Bronchial epithelial cell (primary cell): ENCODE results near the gene ANO9. TPM values are rescaled to one million over a fixed set of nuclear protein-coding genes. Genes with fewer than 3 reads are reported as not detected.

Source experiments
- DNase-seq: peaks from one replicate; pipeline ENCODE4 v3.0.0-alpha.2; 2010; ENCODE audit warnings: low read depth
- FAIRE-seq: peaks from 2 replicates; lab custom pipeline; 2011; peaks lifted over from hg19 to GRCh38; lab: Jason Lieb, UNC
- H3K27me3 ChIP-seq: 2 replicates; pipeline ENCODE4 v1.5.1; 2011; ENCODE audit warnings: low read length; ENCODE audit not compliant: control insufficient read depth, insufficient read depth
- H3K36me3 ChIP-seq: 2 replicates; pipeline ENCODE4 v1.5.1; 2011; ENCODE audit warnings: low read length; ENCODE audit not compliant: control insufficient read depth, insufficient read depth
- H3K4me3 ChIP-seq: 2 replicates; pipeline ENCODE4 v1.5.1; 2011; ENCODE audit warnings: mild to moderate bottlenecking, low read depth, low read length, control low read depth
- CTCF ChIP-seq: IDR thresholded peaks from 2 replicates; pipeline ENCODE4 v1.5.1; 2011; ENCODE audit warnings: mild to moderate bottlenecking, moderate library complexity, low read length, control low read depth, inconsistent platforms; ENCODE audit not compliant: insufficient read depth, severe bottlenecking
- total RNA-seq: library from RNA; depleted of rRNA; stranded (reverse); fragments of >200 nt; gene quantifications from 2 replicates; pipeline ENCODE4 v1.2.1, GENCODE V29; 2014

ANO9 gene
- total RNA-seq, 1 donor from 2014 or later, result 9.2 TPM

DNA sequence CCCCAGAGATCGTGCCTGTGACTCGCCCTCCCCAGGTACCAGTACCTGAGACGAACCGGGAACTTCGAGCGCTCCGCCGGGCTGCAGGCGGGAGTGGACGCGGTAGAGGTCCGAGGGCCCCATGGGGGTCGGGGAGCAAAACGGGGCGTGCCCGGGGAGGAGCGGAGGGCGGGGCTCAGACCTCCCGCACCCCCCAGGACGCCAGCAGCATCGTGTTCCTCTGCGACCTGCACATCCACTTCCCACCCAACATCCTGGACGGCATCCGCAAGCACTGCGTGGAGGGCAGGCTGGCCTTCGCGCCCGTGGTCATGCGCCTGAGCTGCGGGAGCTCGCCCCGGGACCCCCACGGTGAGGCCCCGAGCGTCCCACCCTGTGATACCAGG lies 61.7 kb downstream of the ANO9 start:
- TF ChIP-seq CTCF, result no peak
- no peaks in the 10 kb centered on the region for H3K27me3 ChIP-seq
- DNase-seq, result no peak
- no peak for FAIRE-seq
- H3K36me3 ChIP-seq, result peaks cover 1% of the 10 kb centered on the region
- no peak overlapping the region for H3K4me3 ChIP-seq

DNA sequence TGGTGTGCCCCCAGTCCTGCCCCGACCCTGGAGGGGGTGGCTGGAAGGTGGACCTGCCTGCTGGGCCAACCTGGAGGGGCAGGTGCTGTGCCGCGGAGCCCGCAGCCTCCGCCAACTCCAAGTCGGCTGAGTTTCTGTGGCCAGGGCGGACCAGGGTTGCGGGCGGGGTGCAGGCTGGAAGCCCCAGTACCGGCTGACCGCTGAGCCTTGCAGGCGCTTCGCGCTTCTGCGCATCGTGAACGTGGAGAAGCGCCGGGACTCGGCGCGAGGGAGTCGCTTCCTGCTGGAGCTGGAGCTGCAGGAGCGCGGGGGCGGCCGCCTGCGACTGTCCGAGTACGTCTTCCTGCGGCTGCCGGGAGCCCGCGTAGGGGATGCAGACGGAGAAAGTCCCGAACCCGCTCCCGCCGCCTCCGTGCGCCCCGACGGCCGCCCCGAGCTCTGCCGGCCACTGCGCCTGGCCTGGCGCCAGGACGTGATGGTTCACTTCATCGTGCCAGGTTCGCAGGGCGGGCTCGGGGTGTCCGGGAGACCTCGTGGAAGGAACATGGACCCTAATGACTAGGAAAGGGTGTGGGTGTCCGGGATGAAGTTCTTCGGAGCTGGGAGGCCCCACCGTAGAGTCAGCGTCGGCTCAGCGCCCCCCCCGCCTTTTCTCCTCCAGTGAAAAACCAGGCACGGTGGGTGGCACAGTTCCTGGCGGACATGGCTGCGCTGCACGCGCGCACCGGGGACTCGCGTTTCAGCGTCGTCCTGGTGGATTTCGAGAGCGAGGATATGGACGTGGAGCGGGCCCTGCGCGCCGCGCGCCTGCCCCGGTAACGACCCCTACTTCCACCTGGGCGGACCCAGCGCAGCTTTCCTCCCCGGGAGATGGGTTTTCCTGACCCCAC lies 62.4 kb downstream of the ANO9 start:
- TF ChIP-seq CTCF, result no peak
- FAIRE-seq (no peak), DNase-seq (no peak)
- no peaks in the 10 kb centered on the region for H3K27me3 ChIP-seq
- H3K4me3 ChIP-seq, result no peak overlapping the region
- peaks cover 1% of the 10 kb centered on the region for H3K36me3 ChIP-seq

DNA sequence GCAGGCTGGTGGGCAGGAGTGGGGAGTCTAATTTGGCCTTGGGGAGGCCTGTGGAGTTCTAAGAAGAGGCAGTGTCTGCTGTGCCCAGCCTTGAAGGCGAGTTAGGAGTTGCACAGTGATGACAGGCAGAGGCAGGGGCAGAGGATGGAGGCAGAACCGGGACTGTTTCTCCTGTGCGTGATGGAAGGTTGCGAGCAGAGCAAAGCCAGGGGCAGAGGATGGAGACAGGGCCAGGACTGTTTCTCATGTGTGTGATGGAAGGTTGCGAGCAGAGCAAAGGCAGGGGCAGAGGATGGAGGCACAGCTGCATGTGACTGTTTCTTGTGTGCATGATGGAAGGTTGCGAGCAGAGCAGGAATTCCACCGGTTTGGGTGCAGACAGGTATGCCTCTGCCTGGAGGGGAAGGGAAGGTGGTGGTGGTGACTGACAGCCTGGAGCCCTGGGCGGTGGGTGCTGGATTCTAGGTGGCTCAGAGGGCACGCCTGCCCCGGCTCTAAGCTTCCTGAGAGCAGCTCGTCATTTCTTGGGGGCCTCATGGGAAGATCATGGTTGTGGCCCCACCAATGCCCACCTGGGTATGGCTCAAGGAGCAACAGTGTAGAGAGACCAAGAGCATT lies 63.8 kb downstream of the ANO9 start:
- peak; percentile 23 for FAIRE-seq
- Histone ChIP-seq H3K36me3 (peaks cover 3% of the 10 kb centered on the region), H3K27me3 (no peaks in the 10 kb centered on the region), H3K4me3 (no peak overlapping the region)
- no peak for TF ChIP-seq CTCF
- DNase-seq, result no peak

DNA sequence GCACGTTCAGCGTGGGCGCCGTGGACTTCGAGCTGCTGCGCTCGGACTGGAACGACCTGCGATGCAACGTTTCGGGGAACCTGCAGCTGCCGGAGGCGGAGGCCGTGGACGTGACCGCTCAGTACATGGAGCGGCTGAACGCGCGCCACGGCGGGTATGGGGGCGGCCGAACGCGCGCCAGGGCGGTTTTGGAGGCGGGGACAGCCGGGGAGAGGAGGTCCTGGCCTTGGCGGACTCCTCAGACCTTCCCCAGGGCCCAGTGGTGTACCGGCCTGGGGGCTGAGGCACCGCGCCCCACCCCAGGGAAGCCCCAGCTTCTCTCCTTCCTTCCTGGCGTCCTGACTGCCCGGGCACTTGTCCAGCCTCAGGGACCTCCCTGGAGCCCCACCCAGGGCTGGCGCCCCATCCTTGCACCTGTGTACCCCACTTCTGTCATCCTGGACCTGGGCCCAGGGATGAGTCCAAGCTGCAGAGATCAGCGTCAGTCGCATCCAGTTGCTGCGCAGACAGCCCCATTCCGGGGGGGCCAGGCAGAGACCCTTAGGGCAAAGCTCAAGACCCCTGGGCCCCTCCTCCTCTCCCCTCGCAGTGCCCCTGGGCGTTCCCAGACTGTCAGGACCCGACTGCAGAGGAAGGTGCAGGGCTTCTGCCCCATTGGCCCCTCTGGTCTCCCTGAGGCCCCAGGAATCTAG lies 64.5 kb downstream of the ANO9 start:
- H3K36me3 ChIP-seq, result peaks cover 3% of the 10 kb centered on the region
- no peak overlapping the region for H3K4me3 ChIP-seq
- no peak for DNase-seq
- H3K27me3 ChIP-seq, result no peaks in the 10 kb centered on the region
- no peak for FAIRE-seq
- TF ChIP-seq CTCF, result no peak

GRCh38 chr11:376531-377173 lies 65.2 kb downstream of the ANO9 start:
- no peak for FAIRE-seq
- Histone ChIP-seq H3K36me3 (peaks cover 6% of the 10 kb centered on the region), H3K27me3 (no peaks in the 10 kb centered on the region), H3K4me3 (no peak overlapping the region)
- no peak for DNase-seq
- no peak for TF ChIP-seq CTCF
